Esophagus squamous epithelium (tissue), 5 donors: ENCODE results near the gene PLA2G2D. TPM values are rescaled to one million over a fixed set of nuclear protein-coding genes. Genes with fewer than 3 reads are reported as not detected.
A peak's percentile ranks its signal among the peaks of the same experiment; 100 is the strongest.

Source experiments
- DNase-seq: peaks from one replicate; lab custom pipeline; 2025; lab: John Stamatoyannopoulos, UW
- H3K27ac ChIP-seq, 4 donors: fragments of 200-600 bp; sonication (generic); one replicate each; pipeline ENCODE4 v1.5.1; 2016 to 2019; ENCODE audit warnings: mild to moderate bottlenecking in 1 of 4
- H3K27me3 ChIP-seq, 4 donors: fragments of 200-600 bp; sonication (generic); 1 replicate in 3 of 4; 2 replicates in 1 of 4; pipeline versions ENCODE4 v1.5.1 to v1.6.0; 2017 to 2021; ENCODE audit warnings: antibody characterized with exemption in 1 of 4
- H3K36me3 ChIP-seq, 3 donors: fragments of 200-600 bp; sonication (generic); one replicate each; pipeline ENCODE4 v1.5.1; 2016 to 2019
- H3K4me1 ChIP-seq, 3 donors: fragments of 200-600 bp; sonication (generic); one replicate each; pipeline ENCODE4 v1.5.1; 2017 to 2019
- H3K4me3 ChIP-seq, 4 donors: fragments of 200-600 bp; sonication (generic); 1 replicate in 3 of 4; 2 replicates in 1 of 4; pipeline ENCODE4 v1.5.1; 2016 to 2019; ENCODE audit warnings: mild to moderate bottlenecking in 2 of 4, moderate library complexity in 1 of 4
- H3K9me3 ChIP-seq, 3 donors: fragments of 200-600 bp; sonication (generic); one replicate each; pipeline ENCODE4 v1.5.1; 2016 to 2019
- CTCF ChIP-seq, 6 experiments: fragments of 450-650 bp in 4 of 6; fragments of 200-600 bp in 2 of 6; sonication (generic) in 2 of 6; IDR thresholded peaks; one replicate each; pipeline ENCODE4 v1.5.1; 2016 to 2019; ENCODE audit warnings: antibody characterized with exemption in 6 of 6, mild to moderate bottlenecking in 4 of 6, moderate library complexity in 4 of 6
- POLR2A ChIP-seq, 4 donors: fragments of 450-650 bp; IDR thresholded peaks; one replicate each; pipeline ENCODE4 v1.6.1; 2017; ENCODE audit warnings: antibody characterized with exemption in 4 of 4, mild to moderate bottlenecking in 4 of 4, moderate library complexity in 3 of 4
- WGBS, 2 donors: methylation state at CpG; one replicate each; pipeline ENCODE4 v1.1.5; 2018; 5-methylcytosine and 5-hydroxymethylcytosine counted together
- intact Hi-C: fragments of 100-400 bp; cut with DNase I; formaldehyde crosslinking; loops from one replicate; pipeline ENCODE4 v1.15.0; 2022
- total RNA-seq, 4 donors: library from RNA; depleted of rRNA; stranded (reverse); fragments of >200 nt; gene quantifications; one replicate each; pipeline ENCODE4 v1.1.0, GENCODE V29; 2016
- donor health status: DM: yes; HTN: yes; CAD: no.

PLA2G2D gene, protein sequence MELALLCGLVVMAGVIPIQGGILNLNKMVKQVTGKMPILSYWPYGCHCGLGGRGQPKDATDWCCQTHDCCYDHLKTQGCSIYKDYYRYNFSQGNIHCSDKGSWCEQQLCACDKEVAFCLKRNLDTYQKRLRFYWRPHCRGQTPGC
- under 1 TPM in 1 of 4 donors, not detected in 3; 0.19 TPM for total RNA-seq

DNA sequence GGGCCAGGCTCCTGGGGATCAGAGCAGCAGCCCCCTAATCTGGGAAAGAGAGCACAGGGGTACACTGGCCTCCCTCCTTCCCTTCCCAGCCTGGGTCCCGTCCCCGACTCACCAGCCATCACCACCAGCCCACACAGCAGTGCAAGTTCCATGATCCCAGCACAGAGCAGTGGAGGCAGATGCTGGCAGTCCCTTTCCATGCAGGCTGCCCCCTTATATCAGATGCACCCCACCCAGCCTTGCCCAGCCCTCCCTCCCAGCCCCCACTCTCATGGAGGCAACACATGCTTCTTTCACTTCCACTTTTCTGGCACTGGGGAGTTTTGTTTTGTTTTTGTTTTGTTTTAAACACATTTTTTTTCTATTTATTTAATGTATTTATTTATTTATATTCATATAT is at the start of gene PLA2G2D:
Gene PLA2G2D (minus strand): TSS at position 190 of the 400 bp plus-strand sequence. CDS start 38 bp downstream, at position 152.
- 67 to 100% methylated on average over 1 of the region's 2 CpGs for WGBS, 2 donors
- DNase-seq = no peak
- intact Hi-C loops = no loop called here
- TF ChIP-seq CTCF (IDR thresholded peaks at IDR 0.05) (no peak), POLR2A (IDR thresholded peaks at IDR 0.05) (no peak)
- Histone ChIP-seq H3K27me3 (peaks cover 0 to 22% (median 0%) of the 10 kb centered on the region in 4 donors), H3K9me3 (no peaks in the 10 kb centered on the region), H3K27ac (no peak within 1 kb of the TSS), H3K36me3 (no peaks in the 10 kb centered on the region), H3K4me1 (peaks cover 3 to 6% (median 3%) of the 10 kb centered on the region in 3 donors), H3K4me3 (no peak within 1 kb of the TSS)

GRCh38 chr1:20168564-20169491 is 49.5 kb upstream of the PLA2G2D start:
- Histone ChIP-seq H3K4me1 (peaks cover 0 to 32% (median 4%) of the 10 kb centered on the region in 3 donors), H3K36me3 (no peaks in the 10 kb centered on the region), H3K27ac (no peak overlapping the region), H3K27me3 (peaks cover 0 to 23% (median 0%) of the 10 kb centered on the region in 4 donors), H3K4me3 (no peak overlapping the region), H3K9me3 (no peaks in the 10 kb centered on the region)
- no peak for DNase-seq
- TF ChIP-seq POLR2A (IDR thresholded peaks at IDR 0.05) (no peak), CTCF (IDR thresholded peaks at IDR 0.05) (no peak)
- intact Hi-C loops = no loop called here
- WGBS, 2 donors = 62 to 64% methylated on average over 7 to 8 of the region's 9 CpGs

DNA sequence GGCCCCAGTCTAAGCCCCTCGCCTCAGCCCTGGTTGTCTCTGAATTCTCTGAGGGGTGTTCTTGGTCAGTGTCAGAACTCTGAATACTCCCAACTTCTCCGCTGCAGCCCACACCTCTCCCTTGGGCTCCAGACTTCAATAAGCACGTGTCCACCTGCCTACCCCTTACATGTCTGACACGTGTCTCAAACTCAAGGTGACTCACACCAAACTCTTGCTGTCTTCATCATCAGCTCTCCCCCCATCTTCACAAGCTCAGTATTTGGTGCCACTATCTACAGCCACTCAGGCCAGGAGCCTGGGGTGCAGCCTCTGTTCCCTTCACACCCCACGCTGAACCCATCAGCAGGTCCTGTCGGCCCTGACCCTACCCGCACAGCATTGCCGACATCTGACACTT is 47.8 kb upstream of the PLA2G2D start:
- H3K27me3 ChIP-seq = peaks cover 0 to 23% (median 0%) of the 10 kb centered on the region in 4 donors
- no peak overlapping the region for H3K27ac ChIP-seq
- H3K4me1 ChIP-seq = peaks cover 0 to 34% (median 4%) of the 10 kb centered on the region in 3 donors
- intact Hi-C loops = no loop called here
- TF ChIP-seq POLR2A (IDR thresholded peaks at IDR 0.05) (no peak), CTCF (IDR thresholded peaks at IDR 0.05) (no peak)
- H3K4me3 ChIP-seq = no peak overlapping the region
- no peak for DNase-seq
- peaks cover 0 to 6% (median 0%) of the 10 kb centered on the region in 3 donors for H3K9me3 ChIP-seq
- 78 to 83% methylated on average over 8 of the region's 8 CpGs for WGBS, 2 donors
- H3K36me3 ChIP-seq = no peaks in the 10 kb centered on the region

GRCh38 chr1:20166051-20166450 is 46.7 kb upstream of the PLA2G2D start:
- no peak for DNase-seq
- H3K4me3 ChIP-seq = no peak overlapping the region
- H3K4me1 ChIP-seq = peaks cover 0 to 30% (median 4%) of the 10 kb centered on the region in 3 donors
- H3K9me3 ChIP-seq = peaks cover 0 to 17% (median 4%) of the 10 kb centered on the region in 3 donors
- no peaks in the 10 kb centered on the region for H3K36me3 ChIP-seq
- H3K27me3 ChIP-seq = peaks cover 0 to 23% (median 0%) of the 10 kb centered on the region in 4 donors
- intact Hi-C loops = no loop called here
- peak overlapping the region in 1 of 4 donors; percentile 12 for H3K27ac ChIP-seq
- TF ChIP-seq CTCF (IDR thresholded peaks at IDR 0.05) (no peak), POLR2A (IDR thresholded peaks at IDR 0.05) (no peak)
- WGBS, 2 donors = 31 to 51% methylated on average over 9 to 11 of the region's 17 CpGs
